ENCODE data around the gene PLEKHG2. TPM values are rescaled to one million over a fixed set of nuclear protein-coding genes. Genes with fewer than 3 reads are reported as not detected.

PLEKHG2 gene
- total and polyA plus RNA-seq, 9 of the 15 experiments (the other 6 are each of a cell fraction or from before 2014, with no cell fraction given), result 0.98 to 45.7 (median 9.8) TPM

GRCh38 chr19:39445196-39446111 lies 33.0 kb downstream of the PLEKHG2 start, which contains the start of gene SUPT5H (continued):
- no peak for TF ChIP-seq ZSCAN32 (CRISPR knock-in tag; IDR thresholded peaks at IDR 0.05)
- TF ChIP-seq LCOR (CRISPR knock-in tag; IDR thresholded peaks at IDR 0.05), result 0 out of 2 replicates have a peak, but pooled peaks have one; percentile 46
- TF ChIP-seq PPARD (CRISPR knock-in tag; IDR thresholded peaks at IDR 0.05), result no peak
- TF ChIP-seq CBX1 (IDR thresholded peaks at IDR 0.05; ENCODE audit: low read depth), result 0 out of 2 replicates have a peak, but pooled peaks have one; percentile 62
- TF ChIP-seq WHSC1 (IDR thresholded peaks at IDR 0.05; ENCODE audit: low read length), result no peak
- TF ChIP-seq HDAC8 (tag; IDR thresholded peaks at IDR 0.05), result 0 out of 2 replicates have a peak, but pooled peaks have one; percentile 34
- TF ChIP-seq HMBOX1 (IDR thresholded peaks at IDR 0.05), result peak; percentile 43; the same call in 1 of the 2 replicates
- TF ChIP-seq, protein P1, sequence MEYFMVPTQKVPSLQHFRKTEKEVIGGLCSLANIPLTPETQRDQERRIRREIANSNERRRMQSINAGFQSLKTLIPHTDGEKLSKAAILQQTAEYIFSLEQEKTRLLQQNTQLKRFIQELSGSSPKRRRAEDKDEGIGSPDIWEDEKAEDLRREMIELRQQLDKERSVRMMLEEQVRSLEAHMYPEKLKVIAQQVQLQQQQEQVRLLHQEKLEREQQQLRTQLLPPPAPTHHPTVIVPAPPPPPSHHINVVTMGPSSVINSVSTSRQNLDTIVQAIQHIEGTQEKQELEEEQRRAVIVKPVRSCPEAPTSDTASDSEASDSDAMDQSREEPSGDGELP (CRISPR knock-in tag; IDR thresholded peaks at IDR 0.05; ENCODE audit: borderline replicate concordance), result peak; percentile 100
- no peak for TF ChIP-seq RBM34 (IDR thresholded peaks at IDR 0.05; ENCODE audit: borderline replicate concordance, insufficient read depth, low read length)
- TF ChIP-seq, protein P2, sequence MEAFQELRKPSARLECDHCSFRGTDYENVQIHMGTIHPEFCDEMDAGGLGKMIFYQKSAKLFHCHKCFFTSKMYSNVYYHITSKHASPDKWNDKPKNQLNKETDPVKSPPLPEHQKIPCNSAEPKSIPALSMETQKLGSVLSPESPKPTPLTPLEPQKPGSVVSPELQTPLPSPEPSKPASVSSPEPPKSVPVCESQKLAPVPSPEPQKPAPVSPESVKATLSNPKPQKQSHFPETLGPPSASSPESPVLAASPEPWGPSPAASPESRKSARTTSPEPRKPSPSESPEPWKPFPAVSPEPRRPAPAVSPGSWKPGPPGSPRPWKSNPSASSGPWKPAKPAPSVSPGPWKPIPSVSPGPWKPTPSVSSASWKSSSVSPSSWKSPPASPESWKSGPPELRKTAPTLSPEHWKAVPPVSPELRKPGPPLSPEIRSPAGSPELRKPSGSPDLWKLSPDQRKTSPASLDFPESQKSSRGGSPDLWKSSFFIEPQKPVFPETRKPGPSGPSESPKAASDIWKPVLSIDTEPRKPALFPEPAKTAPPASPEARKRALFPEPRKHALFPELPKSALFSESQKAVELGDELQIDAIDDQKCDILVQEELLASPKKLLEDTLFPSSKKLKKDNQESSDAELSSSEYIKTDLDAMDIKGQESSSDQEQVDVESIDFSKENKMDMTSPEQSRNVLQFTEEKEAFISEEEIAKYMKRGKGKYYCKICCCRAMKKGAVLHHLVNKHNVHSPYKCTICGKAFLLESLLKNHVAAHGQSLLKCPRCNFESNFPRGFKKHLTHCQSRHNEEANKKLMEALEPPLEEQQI (IDR thresholded peaks at IDR 0.05), result no peak
- TF ChIP-seq BRD9 (IDR thresholded peaks at IDR 0.05; ENCODE audit: low read depth, partially characterized antibody), result no peak
- no peak for TF ChIP-seq IRF9 (tag; IDR thresholded peaks at IDR 0.05)
- TF ChIP-seq ZNF445 (CRISPR knock-in tag; IDR thresholded peaks at IDR 0.05; ENCODE audit: low read depth), result no peak
- no peak for TF ChIP-seq ZNF778 (CRISPR knock-in tag; IDR thresholded peaks at IDR 0.05)
- TF ChIP-seq, protein P3, sequence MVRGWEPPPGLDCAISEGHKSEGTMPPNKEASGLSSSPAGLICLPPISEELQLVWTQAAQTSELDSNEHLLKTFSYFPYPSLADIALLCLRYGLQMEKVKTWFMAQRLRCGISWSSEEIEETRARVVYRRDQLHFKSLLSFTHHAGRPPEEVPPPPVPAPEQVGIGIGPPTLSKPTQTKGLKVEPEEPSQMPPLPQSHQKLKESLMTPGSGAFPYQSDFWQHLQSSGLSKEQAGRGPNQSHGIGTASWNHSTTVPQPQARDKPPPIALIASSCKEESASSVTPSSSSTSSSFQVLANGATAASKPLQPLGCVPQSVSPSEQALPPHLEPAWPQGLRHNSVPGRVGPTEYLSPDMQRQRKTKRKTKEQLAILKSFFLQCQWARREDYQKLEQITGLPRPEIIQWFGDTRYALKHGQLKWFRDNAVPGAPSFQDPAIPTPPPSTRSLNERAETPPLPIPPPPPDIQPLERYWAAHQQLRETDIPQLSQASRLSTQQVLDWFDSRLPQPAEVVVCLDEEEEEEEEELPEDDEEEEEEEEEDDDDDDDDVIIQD (CRISPR knock-in tag; IDR thresholded peaks at IDR 0.05), result no peak
- TF ChIP-seq, protein P4, sequence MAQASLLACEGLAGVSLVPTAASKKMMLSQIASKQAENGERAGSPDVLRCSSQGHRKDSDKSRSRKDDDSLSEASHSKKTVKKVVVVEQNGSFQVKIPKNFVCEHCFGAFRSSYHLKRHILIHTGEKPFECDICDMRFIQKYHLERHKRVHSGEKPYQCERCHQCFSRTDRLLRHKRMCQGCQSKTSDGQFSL (CRISPR knock-in tag; IDR thresholded peaks at IDR 0.05), result 0 out of 2 replicates have a peak, but pooled peaks have one; percentile 49
- TF ChIP-seq, protein P4 (tag; IDR thresholded peaks at IDR 0.05), result no peak
- no peak for TF ChIP-seq ZNF79 (CRISPR knock-in tag; IDR thresholded peaks at IDR 0.05; ENCODE audit: low read depth)
- no peak for TF ChIP-seq ZNF253 (CRISPR knock-in tag; conservative IDR thresholded peaks at IDR 0.05)
